Stomach (tissue), 4 donors: ENCODE data around the gene APRT.

ENCODE experiments used
- EP300 ChIP-seq: sonication (generic); formaldehyde crosslinking; IDR thresholded peaks from one replicate; pipeline ENCODE4 v1.6.1; 2017; ENCODE audit warnings: antibody characterized with exemption
- POLR2A ChIP-seq, 4 donors: fragments of 450-650 bp; IDR thresholded peaks; one replicate each; pipeline ENCODE4 v1.6.1; 2016; ENCODE audit warnings: antibody characterized with exemption in 4 of 4, control low read depth in 2 of 4, mild to moderate bottlenecking in 1 of 4, moderate library complexity in 1 of 4
- POLR2AphosphoS5 ChIP-seq, 3 donors: sonication (generic); formaldehyde crosslinking; IDR thresholded peaks; one replicate each; pipeline ENCODE4 v1.6.1; 2016; ENCODE audit warnings: antibody characterized with exemption in 3 of 3
- TF ChIP-seq, protein P1 (sequence below), 7 experiments: fragments of 450-650 bp in 4 of 7; fragments of 200-600 bp in 3 of 7; sonication (generic) in 3 of 7; IDR thresholded peaks; one replicate each; pipeline ENCODE4 v1.5.1; 2016 to 2019; ENCODE audit warnings: antibody characterized with exemption in 7 of 7, control low read depth in 2 of 7, mild to moderate bottlenecking in 1 of 7

DNA sequence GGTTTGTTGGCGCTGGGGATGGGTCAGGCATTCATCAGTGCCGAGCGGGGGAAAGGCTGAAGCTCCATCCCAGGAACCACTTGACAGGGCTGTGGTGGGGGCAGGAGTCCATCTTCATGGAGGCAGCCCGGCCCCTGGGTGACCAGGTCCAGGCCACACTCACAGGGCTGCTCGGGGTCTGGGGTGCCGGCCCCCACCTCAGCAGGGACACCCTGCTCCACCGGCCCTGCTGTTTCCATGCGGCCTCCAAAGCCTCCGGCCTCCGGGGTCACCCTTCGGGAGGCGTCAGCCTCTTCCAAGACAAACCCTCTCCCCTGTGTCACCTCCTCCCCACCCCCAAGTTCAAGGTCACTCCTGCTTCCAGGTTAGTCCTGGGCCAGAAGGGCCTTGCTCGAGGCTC lies 22.9 kb upstream of the APRT start:
- TF ChIP-seq, protein P1, sequence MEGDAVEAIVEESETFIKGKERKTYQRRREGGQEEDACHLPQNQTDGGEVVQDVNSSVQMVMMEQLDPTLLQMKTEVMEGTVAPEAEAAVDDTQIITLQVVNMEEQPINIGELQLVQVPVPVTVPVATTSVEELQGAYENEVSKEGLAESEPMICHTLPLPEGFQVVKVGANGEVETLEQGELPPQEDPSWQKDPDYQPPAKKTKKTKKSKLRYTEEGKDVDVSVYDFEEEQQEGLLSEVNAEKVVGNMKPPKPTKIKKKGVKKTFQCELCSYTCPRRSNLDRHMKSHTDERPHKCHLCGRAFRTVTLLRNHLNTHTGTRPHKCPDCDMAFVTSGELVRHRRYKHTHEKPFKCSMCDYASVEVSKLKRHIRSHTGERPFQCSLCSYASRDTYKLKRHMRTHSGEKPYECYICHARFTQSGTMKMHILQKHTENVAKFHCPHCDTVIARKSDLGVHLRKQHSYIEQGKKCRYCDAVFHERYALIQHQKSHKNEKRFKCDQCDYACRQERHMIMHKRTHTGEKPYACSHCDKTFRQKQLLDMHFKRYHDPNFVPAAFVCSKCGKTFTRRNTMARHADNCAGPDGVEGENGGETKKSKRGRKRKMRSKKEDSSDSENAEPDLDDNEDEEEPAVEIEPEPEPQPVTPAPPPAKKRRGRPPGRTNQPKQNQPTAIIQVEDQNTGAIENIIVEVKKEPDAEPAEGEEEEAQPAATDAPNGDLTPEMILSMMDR (IDR thresholded peaks at IDR 0.05), result no peak
- TF ChIP-seq POLR2AphosphoS5 (IDR thresholded peaks at IDR 0.05), result no peak
- TF ChIP-seq POLR2A (IDR thresholded peaks at IDR 0.05), result no peak
- TF ChIP-seq EP300, result no peak
